GM12892 (cell line): ENCODE results near the gene NUDCD3.

Experiments
- POLR2A ChIP-seq: IDR thresholded peaks from 2 replicates; pipeline ENCODE4 v1.6.1; 2011; ENCODE audit warnings: low read depth, low read length, control low read depth
- POLR2AphosphoS5 ChIP-seq: IDR thresholded peaks from 2 replicates; pipeline ENCODE4 v1.6.1; 2011; ENCODE audit warnings: low read depth, low read length, control low read depth

- TF ChIP-seq POLR2A (no peak), POLR2AphosphoS5 (no peak)
Measured at GRCh38 chr7:44368885-44369284, 121.6 kb downstream of the NUDCD3 start.
